Measurements from ENCODE around the gene AP3D1.

- no peak for TF ChIP-seq EZH2phosphoT487 (IDR thresholded peaks at IDR 0.05)
- TF ChIP-seq, protein P1, sequence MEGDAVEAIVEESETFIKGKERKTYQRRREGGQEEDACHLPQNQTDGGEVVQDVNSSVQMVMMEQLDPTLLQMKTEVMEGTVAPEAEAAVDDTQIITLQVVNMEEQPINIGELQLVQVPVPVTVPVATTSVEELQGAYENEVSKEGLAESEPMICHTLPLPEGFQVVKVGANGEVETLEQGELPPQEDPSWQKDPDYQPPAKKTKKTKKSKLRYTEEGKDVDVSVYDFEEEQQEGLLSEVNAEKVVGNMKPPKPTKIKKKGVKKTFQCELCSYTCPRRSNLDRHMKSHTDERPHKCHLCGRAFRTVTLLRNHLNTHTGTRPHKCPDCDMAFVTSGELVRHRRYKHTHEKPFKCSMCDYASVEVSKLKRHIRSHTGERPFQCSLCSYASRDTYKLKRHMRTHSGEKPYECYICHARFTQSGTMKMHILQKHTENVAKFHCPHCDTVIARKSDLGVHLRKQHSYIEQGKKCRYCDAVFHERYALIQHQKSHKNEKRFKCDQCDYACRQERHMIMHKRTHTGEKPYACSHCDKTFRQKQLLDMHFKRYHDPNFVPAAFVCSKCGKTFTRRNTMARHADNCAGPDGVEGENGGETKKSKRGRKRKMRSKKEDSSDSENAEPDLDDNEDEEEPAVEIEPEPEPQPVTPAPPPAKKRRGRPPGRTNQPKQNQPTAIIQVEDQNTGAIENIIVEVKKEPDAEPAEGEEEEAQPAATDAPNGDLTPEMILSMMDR (IDR thresholded peaks at IDR 0.05) = no peak
These were observed 35.4 kb downstream of the AP3D1 start for GRCh38 chr19:2115911-2116426.

All from neural progenitor cell (in vitro differentiated cells).